NOMO-1 treated with DMSO at 0.1 percent for 48 hours (cell line): ENCODE data around the gene SGMS2.
"Not testable (repeated sequence)": the region's sequence is repeated elsewhere in the genome, so short reads cannot be mapped to it uniquely, and the experiment has no call there.

Experiments
- DNase-seq: peaks from one replicate; lab custom pipeline; 2025; ENCODE audit not compliant: unreplicated experiment; lab: John Stamatoyannopoulos, UW

Gene SGMS2

GRCh38 chr4:107863850-107864371 lies 39.2 kb downstream of the SGMS2 start:
- DNase-seq, result peak; percentile 18

GRCh38 chr4:107866726-107867125 lies 42.0 kb downstream of the SGMS2 start:
- no peak for DNase-seq

GRCh38 chr4:107870236-107870635 lies 45.5 kb downstream of the SGMS2 start:
- DNase-seq, result no peak

DNA sequence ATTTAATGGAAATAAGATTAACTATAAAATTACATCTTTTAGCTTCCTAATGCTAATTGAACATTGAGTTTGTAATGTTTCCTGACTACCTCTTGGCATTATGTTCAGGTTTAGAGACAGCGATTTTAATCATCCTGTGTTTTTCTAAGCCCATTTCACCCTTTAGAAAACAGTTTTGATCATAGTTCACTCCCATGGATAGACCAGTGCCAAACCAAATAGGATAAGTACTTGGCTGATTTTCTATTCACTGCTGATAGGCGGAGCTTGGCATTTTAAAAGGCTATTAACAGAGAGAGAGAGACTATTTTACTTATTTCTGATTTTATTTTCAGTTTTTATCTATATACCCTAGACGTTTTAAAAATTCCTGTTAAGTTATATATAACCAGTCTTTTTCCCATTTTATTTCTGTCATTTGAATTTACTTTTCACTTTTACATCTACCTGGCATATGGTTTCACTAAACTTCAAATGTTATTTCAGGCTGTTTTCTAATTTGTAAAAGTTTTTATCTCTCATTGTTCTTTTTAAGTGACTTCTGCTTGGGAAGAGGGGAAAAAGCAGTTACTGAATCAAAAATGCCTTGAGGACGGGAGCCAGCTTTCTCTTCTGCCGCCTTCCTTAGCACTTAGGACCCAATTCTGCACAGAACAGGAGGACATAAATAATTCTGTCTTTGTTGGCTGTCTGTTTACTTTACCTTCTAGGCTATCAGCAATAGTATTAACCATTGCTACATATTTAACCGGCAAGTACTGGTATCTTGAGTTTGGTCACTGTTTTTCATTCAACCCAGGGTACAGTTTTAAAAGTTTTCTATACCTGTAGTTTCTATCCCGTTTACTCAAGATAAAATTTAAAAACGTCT lies 46.4 kb downstream of the SGMS2 start:
- no peak for DNase-seq

GRCh38 chr4:107874024-107874423 lies 49.3 kb downstream of the SGMS2 start:
- DNase-seq, result no peak

DNA sequence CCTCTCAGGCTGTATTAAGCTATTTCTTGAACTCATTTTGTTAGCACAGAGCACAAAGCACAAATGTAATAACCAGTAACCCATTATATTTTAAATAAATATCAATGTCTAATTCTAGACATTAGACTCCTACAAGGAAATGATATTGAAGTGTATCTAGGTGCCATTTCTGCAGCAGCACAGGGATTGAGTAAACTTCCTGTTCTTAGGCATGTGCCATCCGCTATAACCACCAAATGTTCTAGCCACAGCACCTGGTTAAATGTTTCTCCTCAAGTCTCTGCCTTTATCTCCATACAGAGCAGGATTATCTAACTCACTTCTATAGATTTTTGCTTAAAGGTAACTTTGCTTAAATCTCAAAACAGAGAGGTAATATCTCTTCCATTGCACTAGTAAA lies 51.4 kb downstream of the SGMS2 start:
- peak; percentile 20 for DNase-seq

DNA sequence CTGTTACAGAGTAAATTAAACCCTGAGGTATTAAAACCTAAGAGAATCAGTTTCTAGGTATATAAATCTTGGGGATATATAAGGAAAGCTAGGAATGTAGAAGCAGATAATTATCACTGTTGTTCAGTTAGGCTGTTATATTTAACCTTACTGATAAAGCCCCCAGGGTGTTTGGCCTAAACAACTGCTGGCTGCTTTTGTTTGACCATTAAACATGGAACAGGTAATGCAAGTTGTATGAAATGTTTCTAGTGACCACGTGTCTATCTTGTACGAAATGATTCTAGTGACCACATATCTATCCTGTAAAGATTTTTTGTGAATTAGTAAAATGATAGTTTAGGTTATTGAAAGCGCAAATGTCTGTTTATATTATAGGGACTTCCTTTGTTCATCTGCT lies 52.6 kb downstream of the SGMS2 start:
- no peak for DNase-seq

DNA sequence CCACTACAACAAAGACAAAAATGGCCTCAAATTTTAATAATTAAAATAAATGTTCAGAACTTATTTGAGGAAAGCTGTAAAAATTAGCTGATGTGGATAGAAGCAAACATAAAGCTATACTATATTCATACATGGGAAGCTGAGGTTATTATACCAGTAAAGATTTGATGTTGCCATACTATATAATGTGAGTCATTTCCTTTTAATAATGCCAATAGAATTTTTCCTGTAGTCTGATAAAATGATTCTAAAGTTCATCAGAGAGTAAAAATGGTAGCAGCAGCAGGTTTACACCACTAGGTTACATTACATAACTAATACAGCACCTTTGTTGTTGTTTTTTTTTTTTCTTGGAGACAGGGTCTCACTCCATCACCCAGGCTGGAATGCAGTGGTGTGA lies 61.1 kb downstream of the SGMS2 start:
- DNase-seq, result no peak

DNA sequence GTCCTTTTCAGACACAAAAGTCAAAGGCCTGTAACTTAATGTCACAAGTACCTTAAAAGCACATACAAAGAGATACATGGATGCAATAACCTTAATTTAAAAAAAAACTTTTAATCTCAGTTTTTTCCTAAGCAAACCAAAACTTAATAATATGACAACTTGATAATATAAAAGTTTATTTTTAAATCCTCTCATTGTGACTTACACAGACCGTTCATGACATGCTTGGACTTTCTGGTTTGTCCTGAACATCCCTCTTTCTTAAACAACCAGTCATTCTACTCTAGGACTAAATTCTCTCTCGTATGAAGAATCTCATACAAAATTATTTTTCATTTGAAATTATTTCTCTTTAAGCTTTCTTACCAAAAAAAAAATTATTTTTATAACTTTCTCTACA lies 63.5 kb downstream of the SGMS2 start:
- DNase-seq, result no peak

DNA sequence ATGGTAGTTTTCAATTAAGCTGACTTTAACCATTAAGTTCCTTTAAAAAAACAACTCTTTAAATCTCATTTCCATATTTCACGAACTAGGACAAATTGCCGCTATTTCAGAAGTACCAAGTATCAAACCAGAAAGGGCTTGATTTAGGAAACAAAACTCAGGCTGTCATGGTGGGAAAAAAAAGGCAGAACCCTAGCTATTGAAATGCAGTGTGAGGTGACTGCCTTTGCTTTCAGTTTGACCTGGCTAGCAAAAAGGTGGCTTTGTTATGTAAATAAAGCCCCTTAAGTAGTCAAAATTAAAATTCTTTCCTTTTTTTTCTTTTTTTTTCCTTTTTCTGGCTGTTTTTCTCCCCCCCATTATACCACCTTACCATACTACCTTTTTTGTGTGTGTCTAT lies 66.0 kb downstream of the SGMS2 start:
- no peak for DNase-seq

DNA sequence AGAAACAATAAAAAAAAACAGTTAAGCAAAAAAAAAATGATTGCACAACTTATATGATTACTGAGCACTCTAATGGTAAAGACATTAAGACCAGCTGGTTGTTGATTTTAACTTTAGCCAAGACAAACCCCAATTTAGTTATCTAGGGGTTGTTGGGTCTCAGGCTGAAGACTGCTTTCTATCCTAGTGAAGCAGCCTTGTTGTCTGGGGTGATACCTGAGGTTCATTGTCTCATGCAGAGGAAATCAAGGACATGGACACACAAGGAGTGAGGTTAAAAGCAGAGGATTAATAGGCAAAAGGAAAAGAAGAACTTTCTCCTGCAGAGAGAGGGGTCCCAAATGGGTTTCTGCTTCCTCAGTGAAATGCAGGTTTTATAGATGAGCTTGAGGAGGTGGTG lies 66.6 kb downstream of the SGMS2 start:
- DNase-seq, result no peak

DNA sequence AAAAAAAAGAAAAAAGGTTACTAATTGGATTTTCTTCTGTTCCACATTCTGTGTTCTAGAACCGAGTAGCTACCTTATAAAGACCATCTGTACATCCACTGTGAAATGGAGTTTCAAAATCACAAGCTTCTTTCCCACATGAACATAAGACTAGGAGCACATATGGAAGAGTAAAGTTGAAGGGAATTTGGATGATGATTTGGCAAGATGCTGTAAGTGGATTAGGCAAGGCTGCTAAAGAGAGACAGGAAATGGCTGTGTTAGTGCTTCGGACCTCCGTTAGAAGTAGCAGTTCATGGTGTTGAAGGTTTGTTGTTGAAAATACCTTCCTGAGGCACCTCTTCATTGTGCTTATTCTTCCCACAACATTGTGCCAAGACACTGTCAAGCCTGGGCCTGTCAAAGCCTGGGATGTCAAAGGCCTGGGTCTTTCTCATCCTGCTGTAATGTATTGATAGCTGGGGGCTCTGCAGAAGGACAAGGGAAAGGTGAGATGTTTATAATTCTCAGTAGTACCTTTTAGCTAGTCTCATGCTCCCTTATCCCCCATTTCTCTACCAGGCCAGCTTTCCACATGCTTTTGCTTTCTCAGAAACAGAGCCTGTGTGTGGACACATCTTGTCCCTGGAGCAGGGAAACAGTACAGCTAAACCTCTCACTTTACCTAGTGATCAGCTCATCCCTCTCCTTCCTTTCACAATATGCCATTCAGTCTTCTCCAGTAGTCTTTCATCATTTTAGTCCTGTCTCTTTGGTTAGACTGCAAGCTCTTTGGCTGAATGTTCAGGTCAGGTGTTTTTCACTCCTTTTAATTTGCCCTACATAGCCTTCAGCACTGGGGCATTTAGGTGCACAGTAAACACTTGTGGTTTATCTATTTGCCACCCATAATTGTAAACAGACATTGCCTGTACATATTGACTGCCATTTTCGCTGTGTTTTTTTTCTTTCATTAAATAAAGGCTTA lies 68.7 kb downstream of the SGMS2 start:
- no peak for DNase-seq

DNA sequence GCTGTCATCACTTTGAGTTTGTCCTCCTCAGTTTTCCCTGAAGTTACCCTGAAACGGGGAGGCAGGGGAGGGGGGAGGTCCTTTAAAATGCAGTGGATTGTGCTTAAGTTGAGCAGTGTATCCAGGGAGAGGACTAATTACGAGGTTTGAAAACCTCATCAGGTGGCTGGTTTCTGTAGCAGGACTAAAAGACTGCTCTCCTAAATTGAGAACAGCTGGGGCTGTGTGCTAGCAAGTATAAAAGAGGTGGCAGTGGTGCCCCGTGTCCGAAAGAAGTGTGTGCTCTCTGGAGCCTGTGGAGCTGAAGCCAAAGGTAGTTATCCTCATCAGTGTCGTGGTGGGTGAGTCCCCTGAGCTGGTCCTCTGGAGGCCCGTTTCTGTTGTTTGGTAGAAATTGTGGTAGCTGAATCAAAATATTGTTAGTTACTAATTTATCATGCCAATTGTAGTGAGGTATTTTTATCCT lies 69.4 kb downstream of the SGMS2 start:
- no peak for DNase-seq

DNA sequence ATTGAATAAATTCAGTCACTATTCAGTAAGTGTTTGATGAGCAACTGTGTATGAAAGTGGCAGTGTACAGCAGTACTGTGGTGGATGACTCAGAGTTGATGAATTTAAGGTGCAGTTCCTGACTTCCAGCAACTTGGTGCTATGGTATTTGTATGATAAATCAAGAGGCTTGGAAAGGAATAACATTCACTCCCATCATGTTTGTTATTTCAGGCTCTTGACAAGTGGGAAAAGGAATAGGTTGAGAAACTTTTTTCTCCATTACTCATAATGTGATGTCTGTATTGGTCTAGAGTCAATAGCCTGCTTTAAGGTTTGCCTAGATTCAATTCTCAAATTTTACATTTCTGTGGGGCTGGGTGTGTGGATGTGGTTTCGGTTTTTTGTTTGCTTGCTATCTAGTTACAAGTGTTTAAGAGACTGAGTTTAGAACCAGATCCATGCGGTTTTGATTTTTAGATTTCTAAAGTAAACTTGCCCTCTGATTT lies 71.5 kb downstream of the SGMS2 start:
- no peak for DNase-seq

DNA sequence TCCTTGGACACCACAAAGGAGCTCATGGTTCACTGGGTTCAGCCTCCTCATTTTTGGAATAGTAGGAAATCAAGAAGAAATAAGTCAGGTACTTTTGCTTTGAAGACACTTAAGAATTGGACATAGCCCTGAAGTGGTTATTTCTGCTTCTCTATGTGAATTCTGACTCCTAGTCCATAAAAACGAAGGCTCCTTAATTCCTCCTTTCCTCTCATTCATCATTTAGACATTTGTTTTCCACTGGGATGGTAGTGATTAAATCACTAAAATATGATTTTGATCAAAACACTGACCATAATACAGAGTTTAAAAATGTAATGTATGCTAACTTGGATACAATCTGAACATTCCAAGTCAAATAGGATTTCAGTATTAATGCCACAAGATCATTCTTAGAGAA lies 71.9 kb downstream of the SGMS2 start:
- no peak for DNase-seq

DNA sequence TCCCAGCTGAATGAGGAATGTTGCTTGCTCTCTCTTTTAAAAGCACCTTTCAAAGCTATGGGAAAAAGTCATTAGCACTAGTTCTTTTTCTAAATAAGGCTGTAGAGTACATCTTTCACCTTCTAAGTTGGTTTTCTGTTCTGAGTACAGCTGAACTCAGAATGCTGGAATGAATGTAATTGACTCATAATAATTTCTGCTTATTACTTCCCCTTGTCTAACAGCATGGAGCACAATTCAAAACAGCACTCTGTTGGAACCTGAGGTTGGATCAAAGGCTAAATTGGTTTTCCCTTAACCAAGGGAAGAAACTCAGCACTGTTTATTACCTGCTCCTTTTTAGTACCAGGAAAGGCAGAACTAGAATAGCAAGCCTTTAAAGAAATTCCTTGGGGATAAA lies 73.1 kb downstream of the SGMS2 start:
- DNase-seq, result no peak

DNA sequence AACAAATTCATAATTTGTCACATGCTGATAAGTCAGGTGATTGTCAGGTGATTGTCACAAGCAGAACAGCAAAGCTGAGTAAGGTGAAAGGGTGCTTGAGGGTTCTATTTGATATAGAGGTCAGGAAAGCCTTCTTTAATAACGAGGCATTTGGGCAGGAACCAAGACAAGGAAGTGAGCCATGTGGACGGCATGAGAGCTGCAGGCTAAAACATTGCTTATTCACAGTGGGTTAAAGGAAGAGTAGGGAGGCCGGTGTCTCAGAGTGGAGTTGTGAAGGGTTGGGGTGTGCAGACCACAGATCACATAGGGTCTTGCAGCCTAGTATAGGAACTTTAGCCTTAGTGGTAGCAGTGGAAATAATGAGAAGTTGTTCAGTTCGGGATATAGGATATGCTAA lies 75.3 kb downstream of the SGMS2 start:
- DNase-seq, result no peak

- DNase-seq, result no peak
Observed at GRCh38 chr4:107900508-107900907, 75.8 kb downstream of the SGMS2 start.

- DNase-seq, result no peak
Observed at GRCh38 chr4:107901213-107901934, 76.6 kb downstream of the SGMS2 start.

DNA sequence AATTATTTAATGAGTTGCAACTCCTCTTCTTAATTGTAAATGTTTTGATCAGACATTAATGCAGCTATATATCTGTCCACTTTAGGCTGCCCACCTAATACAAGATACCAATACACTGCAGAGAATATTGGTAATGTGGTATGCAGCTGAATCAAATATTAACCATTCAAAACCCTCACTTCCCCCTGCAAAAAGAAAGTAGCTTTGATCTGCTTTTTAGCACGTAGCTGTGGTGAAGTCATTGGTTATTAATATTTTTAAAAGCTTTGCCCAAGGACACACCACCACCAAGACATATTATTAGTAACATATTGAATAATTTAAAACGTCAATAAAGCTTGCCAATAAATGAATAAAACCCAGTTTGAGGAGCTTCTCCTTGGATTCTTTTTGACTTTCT lies 78.0 kb downstream of the SGMS2 start:
- no peak for DNase-seq

- not testable (repeated sequence) for DNase-seq
Observed at GRCh38 chr4:107905082-107905481, 80.3 kb downstream of the SGMS2 start.
